WTC11 (cell line): Measurements from ENCODE around the gene NFU1. TPM values are rescaled to one million over a fixed set of nuclear protein-coding genes. Genes with fewer than 3 reads are reported as not detected.

ENCODE experiments used
- ATAC-seq: fragments of 200-7000 bp; cut with Tn5 transposase; 2 replicates; pipeline ENCODE4 v1.10.0; 2021; ENCODE audit warnings: mild to moderate bottlenecking, moderate library complexity
- CTCF ChIA-PET: fragments of 300-600 bp; sonication (Branson Sonifier 250); formaldehyde crosslinking; loops from one replicate; lab custom pipeline; 2021; ENCODE audit warnings: antibody characterized with exemption; lab: Charles Lee
- POLR2A ChIA-PET: fragments of 350-600 bp; sonication (Branson Sonifier 250); formaldehyde crosslinking; loops from one replicate; lab custom pipeline; 2021; ENCODE audit warnings: antibody characterized with exemption; lab: Charles Lee
- DNase-seq: peaks from one replicate; pipeline ENCODE4 v3.0.0; 2021; ENCODE audit warnings: low spot score
- H3K27ac Mint-ChIP-seq: 2 replicates; pipeline ENCODE4 v1.8.0; 2021; ENCODE audit warnings: mixed read lengths
- H3K27me3 Mint-ChIP-seq: 2 replicates; pipeline ENCODE4 v1.8.0; 2021; ENCODE audit warnings: low read depth, mild to moderate bottlenecking, moderate library complexity, mixed read lengths
- H3K36me3 Mint-ChIP-seq: 2 replicates; pipeline ENCODE4 v1.8.0; 2021; ENCODE audit warnings: mixed read lengths
- H3K4me1 Mint-ChIP-seq: 2 replicates; pipeline ENCODE4 v1.8.0; 2022; ENCODE audit warnings: mixed read lengths
- H3K4me3 Mint-ChIP-seq: 2 replicates; pipeline ENCODE4 v1.8.0; 2021; ENCODE audit warnings: mild to moderate bottlenecking, moderate library complexity, mixed read lengths
- H3K9me3 Mint-ChIP-seq: 2 replicates; pipeline ENCODE4 v1.8.0; 2021; ENCODE audit warnings: mixed read lengths
- ATF1 ChIP-seq: sonication (generic); formaldehyde crosslinking; IDR thresholded peaks from 2 replicates; pipeline ENCODE4 v1.8.1; 2023; ENCODE audit warnings: mild to moderate bottlenecking, moderate library complexity, missing genetic modification reagents
- CBFB ChIP-seq: sonication (generic); formaldehyde crosslinking; IDR thresholded peaks from 2 replicates; pipeline ENCODE4 v1.8.1; 2022; ENCODE audit warnings: mild to moderate bottlenecking, low read depth, missing genetic modification reagents
- ETV6 ChIP-seq: sonication (generic); formaldehyde crosslinking; IDR thresholded peaks from 2 replicates; pipeline ENCODE4 v1.8.1; 2022; ENCODE audit warnings: mild to moderate bottlenecking, missing genetic modification reagents
- GABPB1 ChIP-seq: sonication (generic); formaldehyde crosslinking; IDR thresholded peaks from 2 replicates; pipeline ENCODE4 v1.8.1; 2023; ENCODE audit warnings: mild to moderate bottlenecking, missing genetic modification reagents
- GTF2I ChIP-seq: fragments of 250-450 bp; sonication (Bioruptor Pico); conservative IDR thresholded peaks from 2 replicates; pipeline ENCODE4 v1.4.0; 2021; ENCODE audit warnings: mild to moderate bottlenecking
- HMGA2 ChIP-seq: fragments of 250-450 bp; sonication (Bioruptor Pico); IDR thresholded peaks from 2 replicates; pipeline ENCODE4 v1.4.0; 2021; ENCODE audit warnings: mild to moderate bottlenecking, moderate library complexity
- IRF2 ChIP-seq: sonication (generic); formaldehyde crosslinking; IDR thresholded peaks from 2 replicates; pipeline ENCODE4 v1.8.0; 2022; ENCODE audit warnings: low read depth, missing genetic modification reagents, borderline replicate concordance
- JUN ChIP-seq: sonication (generic); formaldehyde crosslinking; IDR thresholded peaks from 2 replicates; pipeline ENCODE4 v1.8.0; 2023; ENCODE audit warnings: mild to moderate bottlenecking, missing genetic modification reagents
- OVOL2 ChIP-seq: fragments of 250-450 bp; sonication (Bioruptor Pico); IDR thresholded peaks from 2 replicates; pipeline ENCODE4 v1.9.0; 2021; ENCODE audit warnings: mild to moderate bottlenecking, borderline replicate concordance
- TP53 ChIP-seq: sonication (generic); formaldehyde crosslinking; IDR thresholded peaks from 2 replicates; pipeline ENCODE4 v1.8.1; 2023; ENCODE audit warnings: mild to moderate bottlenecking, missing genetic modification reagents
- ZBTB21 ChIP-seq: sonication (generic); formaldehyde crosslinking; IDR thresholded peaks from 2 replicates; pipeline ENCODE4 v1.8.1; 2023; ENCODE audit warnings: mild to moderate bottlenecking, missing genetic modification reagents, borderline replicate concordance
- ZNF121 ChIP-seq: sonication (generic); formaldehyde crosslinking; IDR thresholded peaks from 2 replicates; pipeline ENCODE4 v1.8.0; 2023; ENCODE audit warnings: missing genetic modification reagents
- ZNF138 ChIP-seq: sonication (generic); formaldehyde crosslinking; conservative IDR thresholded peaks from 2 replicates; pipeline ENCODE4 v1.8.1; 2022; ENCODE audit warnings: mild to moderate bottlenecking, moderate library complexity, missing genetic modification reagents
- ZNF423 ChIP-seq: fragments of 250-450 bp; sonication (Bioruptor Pico); IDR thresholded peaks from 2 replicates; pipeline ENCODE4 v2.1.2; 2022; ENCODE audit warnings: mild to moderate bottlenecking, moderate library complexity
- total RNA-seq: library from RNA; stranded (reverse); gene quantifications from 3 replicates; pipeline ENCODE4 v1.2.3, GENCODE V29; 2021
- TF ChIP-seq, protein P1 (sequence below): sonication (generic); formaldehyde crosslinking; IDR thresholded peaks from 2 replicates; pipeline ENCODE4 v1.8.1; 2022; ENCODE audit warnings: low read depth, mild to moderate bottlenecking, moderate library complexity, missing genetic modification reagents, borderline replicate concordance
- TF ChIP-seq, protein P2 (sequence below): sonication (generic); formaldehyde crosslinking; IDR thresholded peaks from 2 replicates; pipeline ENCODE4 v1.8.1; 2022; ENCODE audit warnings: low read depth, missing genetic modification reagents, borderline replicate concordance
- TF ChIP-seq, protein P3 (sequence below): sonication (generic); formaldehyde crosslinking; IDR thresholded peaks from 2 replicates; pipeline ENCODE4 v1.8.1; 2023; ENCODE audit warnings: mild to moderate bottlenecking, missing genetic modification reagents, moderate library complexity
- TF ChIP-seq, protein P4 (sequence below): sonication (generic); formaldehyde crosslinking; IDR thresholded peaks from 2 replicates; pipeline ENCODE4 v1.8.0; 2022; ENCODE audit warnings: mild to moderate bottlenecking, missing genetic modification reagents
- TF ChIP-seq, protein P5 (sequence below): sonication (generic); formaldehyde crosslinking; IDR thresholded peaks from 2 replicates; pipeline ENCODE4 v1.8.1; 2023; ENCODE audit warnings: mild to moderate bottlenecking, moderate library complexity, missing genetic modification reagents
- TF ChIP-seq, protein P6 (sequence below): sonication (generic); formaldehyde crosslinking; IDR thresholded peaks from 2 replicates; pipeline ENCODE4 v1.8.0; 2023; ENCODE audit warnings: missing genetic modification reagents
- TF ChIP-seq, protein P7 (sequence below): sonication (generic); formaldehyde crosslinking; IDR thresholded peaks from 2 replicates; pipeline ENCODE4 v1.8.1; 2022; ENCODE audit warnings: mild to moderate bottlenecking, moderate library complexity, missing genetic modification reagents

NFU1 gene
- total RNA-seq, 1 experiment from 2014 or later, result 39.3 TPM

DNA sequence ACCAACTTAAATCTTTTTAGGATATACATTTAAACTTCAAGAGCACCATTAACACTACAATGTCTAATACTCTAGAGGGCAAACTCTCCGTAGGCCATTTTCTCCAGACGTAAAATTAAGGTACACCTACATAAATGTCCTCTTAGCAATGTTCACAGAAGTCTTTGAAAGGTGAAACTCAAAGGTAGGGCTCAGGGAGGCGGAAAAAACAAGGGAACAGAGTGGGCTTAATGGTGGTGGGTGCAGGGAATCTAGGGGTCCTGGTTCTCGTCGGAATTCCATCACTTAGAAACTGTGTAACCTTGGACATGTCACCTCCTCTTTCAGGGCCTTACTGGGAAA lies 668 bp downstream of the NFU1 start:
- peaks cover 13% of the 10 kb centered on the region for H3K9me3 Mint-ChIP-seq
- peaks cover 6% of the 10 kb centered on the region; the same call in 1 of the 2 replicates for H3K36me3 Mint-ChIP-seq
- no peak for TF ChIP-seq ZNF121 (CRISPR knock-in tag)
- TF ChIP-seq, protein P1, sequence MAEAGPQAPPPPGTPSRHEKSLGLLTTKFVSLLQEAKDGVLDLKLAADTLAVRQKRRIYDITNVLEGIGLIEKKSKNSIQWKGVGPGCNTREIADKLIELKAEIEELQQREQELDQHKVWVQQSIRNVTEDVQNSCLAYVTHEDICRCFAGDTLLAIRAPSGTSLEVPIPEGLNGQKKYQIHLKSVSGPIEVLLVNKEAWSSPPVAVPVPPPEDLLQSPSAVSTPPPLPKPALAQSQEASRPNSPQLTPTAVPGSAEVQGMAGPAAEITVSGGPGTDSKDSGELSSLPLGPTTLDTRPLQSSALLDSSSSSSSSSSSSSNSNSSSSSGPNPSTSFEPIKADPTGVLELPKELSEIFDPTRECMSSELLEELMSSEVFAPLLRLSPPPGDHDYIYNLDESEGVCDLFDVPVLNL (CRISPR knock-in tag), result no peak
- no peak for TF ChIP-seq GABPB1 (CRISPR knock-in tag)
- TF ChIP-seq, protein P2, sequence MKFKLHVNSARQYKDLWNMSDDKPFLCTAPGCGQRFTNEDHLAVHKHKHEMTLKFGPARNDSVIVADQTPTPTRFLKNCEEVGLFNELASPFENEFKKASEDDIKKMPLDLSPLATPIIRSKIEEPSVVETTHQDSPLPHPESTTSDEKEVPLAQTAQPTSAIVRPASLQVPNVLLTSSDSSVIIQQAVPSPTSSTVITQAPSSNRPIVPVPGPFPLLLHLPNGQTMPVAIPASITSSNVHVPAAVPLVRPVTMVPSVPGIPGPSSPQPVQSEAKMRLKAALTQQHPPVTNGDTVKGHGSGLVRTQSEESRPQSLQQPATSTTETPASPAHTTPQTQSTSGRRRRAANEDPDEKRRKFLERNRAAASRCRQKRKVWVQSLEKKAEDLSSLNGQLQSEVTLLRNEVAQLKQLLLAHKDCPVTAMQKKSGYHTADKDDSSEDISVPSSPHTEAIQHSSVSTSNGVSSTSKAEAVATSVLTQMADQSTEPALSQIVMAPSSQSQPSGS (CRISPR knock-in tag), result no peak
- TF ChIP-seq OVOL2, result no peak
- TF ChIP-seq HMGA2 (CRISPR knock-in tag), result no peak
- no peak for TF ChIP-seq ZNF138
- TF ChIP-seq, protein P3, sequence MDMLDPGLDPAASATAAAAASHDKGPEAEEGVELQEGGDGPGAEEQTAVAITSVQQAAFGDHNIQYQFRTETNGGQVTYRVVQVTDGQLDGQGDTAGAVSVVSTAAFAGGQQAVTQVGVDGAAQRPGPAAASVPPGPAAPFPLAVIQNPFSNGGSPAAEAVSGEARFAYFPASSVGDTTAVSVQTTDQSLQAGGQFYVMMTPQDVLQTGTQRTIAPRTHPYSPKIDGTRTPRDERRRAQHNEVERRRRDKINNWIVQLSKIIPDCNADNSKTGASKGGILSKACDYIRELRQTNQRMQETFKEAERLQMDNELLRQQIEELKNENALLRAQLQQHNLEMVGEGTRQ (CRISPR knock-in tag), result no peak
- TF ChIP-seq, protein P4, sequence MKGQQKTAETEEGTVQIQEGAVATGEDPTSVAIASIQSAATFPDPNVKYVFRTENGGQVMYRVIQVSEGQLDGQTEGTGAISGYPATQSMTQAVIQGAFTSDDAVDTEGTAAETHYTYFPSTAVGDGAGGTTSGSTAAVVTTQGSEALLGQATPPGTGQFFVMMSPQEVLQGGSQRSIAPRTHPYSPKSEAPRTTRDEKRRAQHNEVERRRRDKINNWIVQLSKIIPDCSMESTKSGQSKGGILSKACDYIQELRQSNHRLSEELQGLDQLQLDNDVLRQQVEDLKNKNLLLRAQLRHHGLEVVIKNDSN, result no peak
- TF ChIP-seq ZNF423 (CRISPR knock-in tag), result no peak
- TF ChIP-seq IRF2, result no peak
- TF ChIP-seq GTF2I (CRISPR knock-in tag), result no peak
- H3K4me1 Mint-ChIP-seq, result peaks cover 29% of the 10 kb centered on the region
- CTCF ChIA-PET, result interaction anchor here (0.6 to 2.3 kb wide), 19 partner anchors 12 to 970 kb away, joined by 3 to 17 read pairs (median 5); partner anchors contain the start of genes AAK1, APLF and FBXO48
- ATAC-seq, result no peak
- H3K4me3 Mint-ChIP-seq, result peak overlapping the region; percentile 93
- no peaks in the 10 kb centered on the region; the same call in 1 of the 2 replicates for H3K27me3 Mint-ChIP-seq
- POLR2A ChIA-PET, result interaction anchor here (0.9 to 1.4 kb wide), 4 partner anchors 50 to 276 kb away, joined by 3 to 9 read pairs (median 4); partner anchors contain the start of genes AAK1 and GFPT1
- DNase-seq, result no peak
- peak overlapping the region; percentile 87 for H3K27ac Mint-ChIP-seq

DNA sequence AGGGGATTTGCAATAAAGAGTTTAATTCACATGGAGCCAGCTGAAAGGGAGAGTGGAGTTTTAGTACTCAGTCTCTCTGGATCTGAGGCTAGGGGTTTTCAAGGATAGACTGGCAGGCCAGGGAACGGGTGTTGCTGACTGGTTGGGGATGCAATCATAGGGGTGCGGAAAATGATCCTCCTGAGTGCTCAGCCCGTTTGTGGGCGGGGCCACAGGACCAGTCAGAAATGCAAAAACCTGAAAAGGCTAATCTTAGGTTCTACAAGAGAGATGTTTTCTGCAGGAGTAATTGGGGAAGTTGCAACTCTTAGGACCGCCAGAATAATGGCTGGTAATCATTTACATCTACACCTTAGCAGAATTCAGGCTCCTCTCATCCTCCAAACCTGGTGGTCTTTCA lies 2.5 kb downstream of the NFU1 start:
- Mint-ChIP-seq H3K4me3 (no peak overlapping the region), H3K9me3 (peaks cover 10% of the 10 kb centered on the region), H3K27me3 (no peaks in the 10 kb centered on the region; the same call in 1 of the 2 replicates), H3K36me3 (peaks cover 9% of the 10 kb centered on the region), H3K27ac (0 out of 2 replicates have a peak overlapping the region, but pooled peaks have one; percentile 42), H3K4me1 (peaks cover 29% of the 10 kb centered on the region)
- DNase-seq, result no peak
- POLR2A ChIA-PET, result no interaction called here
- no peak for ATAC-seq
- CTCF ChIA-PET, result no interaction called here
- TF ChIP-seq, protein P5, sequence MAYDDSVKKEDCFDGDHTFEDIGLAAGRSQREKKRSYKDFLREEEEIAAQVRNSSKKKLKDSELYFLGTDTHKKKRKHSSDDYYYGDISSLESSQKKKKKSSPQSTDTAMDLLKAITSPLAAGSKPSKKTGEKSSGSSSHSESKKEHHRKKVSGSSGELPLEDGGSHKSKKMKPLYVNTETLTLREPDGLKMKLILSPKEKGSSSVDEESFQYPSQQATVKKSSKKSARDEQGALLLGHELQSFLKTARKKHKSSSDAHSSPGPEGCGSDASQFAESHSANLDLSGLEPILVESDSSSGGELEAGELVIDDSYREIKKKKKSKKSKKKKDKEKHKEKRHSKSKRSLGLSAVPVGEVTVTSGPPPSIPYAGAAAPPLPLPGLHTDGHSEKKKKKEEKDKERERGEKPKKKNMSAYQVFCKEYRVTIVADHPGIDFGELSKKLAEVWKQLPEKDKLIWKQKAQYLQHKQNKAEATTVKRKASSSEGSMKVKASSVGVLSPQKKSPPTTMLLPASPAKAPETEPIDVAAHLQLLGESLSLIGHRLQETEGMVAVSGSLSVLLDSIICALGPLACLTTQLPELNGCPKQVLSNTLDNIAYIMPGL (CRISPR knock-in tag), result no peak
- TF ChIP-seq, protein P6, sequence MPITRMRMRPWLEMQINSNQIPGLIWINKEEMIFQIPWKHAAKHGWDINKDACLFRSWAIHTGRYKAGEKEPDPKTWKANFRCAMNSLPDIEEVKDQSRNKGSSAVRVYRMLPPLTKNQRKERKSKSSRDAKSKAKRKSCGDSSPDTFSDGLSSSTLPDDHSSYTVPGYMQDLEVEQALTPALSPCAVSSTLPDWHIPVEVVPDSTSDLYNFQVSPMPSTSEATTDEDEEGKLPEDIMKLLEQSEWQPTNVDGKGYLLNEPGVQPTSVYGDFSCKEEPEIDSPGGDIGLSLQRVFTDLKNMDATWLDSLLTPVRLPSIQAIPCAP (CRISPR knock-in tag), result no peak
- TF ChIP-seq ATF1 (CRISPR knock-in tag) (no peak), JUN (CRISPR knock-in tag) (no peak), ZBTB21 (no peak), ETV6 (CRISPR knock-in tag) (no peak), TP53 (CRISPR knock-in tag) (no peak), CBFB (CRISPR knock-in tag) (no peak), OVOL2 (no peak)
- TF ChIP-seq, protein P7, sequence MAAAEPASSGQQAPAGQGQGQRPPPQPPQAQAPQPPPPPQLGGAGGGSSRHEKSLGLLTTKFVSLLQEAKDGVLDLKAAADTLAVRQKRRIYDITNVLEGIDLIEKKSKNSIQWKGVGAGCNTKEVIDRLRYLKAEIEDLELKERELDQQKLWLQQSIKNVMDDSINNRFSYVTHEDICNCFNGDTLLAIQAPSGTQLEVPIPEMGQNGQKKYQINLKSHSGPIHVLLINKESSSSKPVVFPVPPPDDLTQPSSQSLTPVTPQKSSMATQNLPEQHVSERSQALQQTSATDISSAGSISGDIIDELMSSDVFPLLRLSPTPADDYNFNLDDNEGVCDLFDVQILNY (CRISPR knock-in tag), result no peak
